IMR-90 (cell line): ENCODE results near the gene MCRIP2. TPM values are rescaled to one million over a fixed set of nuclear protein-coding genes. Genes with fewer than 3 reads are reported as not detected.

Experiments used
- ATAC-seq: fragments of 200-7000 bp; cut with Tn5 transposase; 2 replicates; pipeline ENCODE4 v1.9.1; 2020; ENCODE audit warnings: low read depth, mild to moderate bottlenecking, moderate library complexity
- BruUV-seq: library from RNA; stranded (reverse); fragments of 400-500 nt; replicated peaks from 2 replicates; lab custom pipeline; 2021; lab: Mats Ljungman, UMichigan
- CTCF ChIA-PET: fragments of 300-600 bp; formaldehyde crosslinking; extraction: SDS; loops from one replicate; lab custom pipeline; 2021; ENCODE audit warnings: antibody characterized with exemption; lab: Yijun Ruan, JAX
- POLR2A ChIA-PET: fragments of 300-600 bp; sonication (Branson Sonifier 250); formaldehyde crosslinking; loops from one replicate; lab custom pipeline; 2022; ENCODE audit warnings: antibody characterized with exemption; ENCODE audit not compliant: unreplicated experiment; lab: Charles Lee
- DNase-seq: peaks from one replicate; pipeline ENCODE4 v3.0.0; 2013
- H2AFZ ChIP-seq: replicated peaks from 2 replicates; pipeline ENCODE3; 2013; ENCODE audit warnings: low read length, mild to moderate bottlenecking; ENCODE audit not compliant: poor library complexity
- H2AK5ac ChIP-seq: 2 replicates; pipeline ENCODE4 v1.6.1; 2013; ENCODE audit warnings: low read depth, low read length, inconsistent platforms
- H2AK9ac ChIP-seq: replicated peaks from 2 replicates; pipeline ENCODE3; 2013; ENCODE audit warnings: mild to moderate bottlenecking, low read depth, low read length, moderate library complexity; ENCODE audit not compliant: poor library complexity
- H2BK120ac ChIP-seq: 2 replicates; pipeline ENCODE4 v1.6.1; 2013; ENCODE audit warnings: low read depth, low read length, inconsistent platforms
- H2BK15ac ChIP-seq: 3 replicates; pipeline ENCODE4 v1.6.1; 2013; ENCODE audit warnings: low read depth, low read length, inconsistent platforms
- H2BK20ac ChIP-seq: 2 replicates; pipeline ENCODE4 v1.6.1; 2013; ENCODE audit warnings: low read depth, mild to moderate bottlenecking, inconsistent platforms, low read length, moderate library complexity
- H2BK5ac ChIP-seq: 2 replicates; pipeline ENCODE4 v1.6.1; 2013; ENCODE audit warnings: mild to moderate bottlenecking, low read depth, low read length, inconsistent platforms; ENCODE audit not compliant: poor library complexity, severe bottlenecking
- H3K14ac ChIP-seq: replicated peaks from 2 replicates; pipeline ENCODE4 v1.6.1; 2013; ENCODE audit warnings: low read depth, low read length, inconsistent platforms
- H3K18ac ChIP-seq: 2 replicates; pipeline ENCODE4 v1.6.1; 2013; ENCODE audit warnings: low read depth, low read length, control low read depth
- H3K23ac ChIP-seq: 2 replicates; pipeline ENCODE4 v1.6.1; 2013; ENCODE audit warnings: low read depth, low read length, inconsistent platforms
- H3K27ac ChIP-seq: 2 replicates; pipeline ENCODE4 v1.5.1; 2013; ENCODE audit warnings: mild to moderate bottlenecking, control low read depth, low read length; ENCODE audit not compliant: insufficient read depth
- H3K27me3 ChIP-seq: 2 replicates; pipeline ENCODE4 v1.6.1; 2013; ENCODE audit warnings: low read length; ENCODE audit not compliant: control insufficient read depth, insufficient read depth
- H3K36me3 ChIP-seq: 2 replicates; pipeline ENCODE4 v1.6.1; 2013; ENCODE audit warnings: low read length, mixed read lengths; ENCODE audit not compliant: control insufficient read depth, insufficient read depth
- H3K4ac ChIP-seq: 2 replicates; pipeline ENCODE4 v1.6.1; 2013; ENCODE audit warnings: low read depth, low read length, inconsistent platforms
- H3K4me1 ChIP-seq: 2 replicates; pipeline ENCODE4 v1.6.1; 2013; ENCODE audit warnings: low read length, mixed read lengths; ENCODE audit not compliant: control insufficient read depth, insufficient read depth
- H3K4me2 ChIP-seq: 2 replicates; pipeline ENCODE4 v1.6.1; 2013; ENCODE audit warnings: low read depth, mild to moderate bottlenecking, control low read depth, low read length, moderate library complexity
- H3K4me3 ChIP-seq: 2 replicates; pipeline ENCODE4 v1.5.1; 2013; ENCODE audit warnings: low read depth, mild to moderate bottlenecking, control low read depth, low read length, moderate library complexity; ENCODE audit not compliant: insufficient read depth
- H3K56ac ChIP-seq: 2 replicates; pipeline ENCODE4 v1.6.1; 2013; ENCODE audit warnings: low read length, inconsistent platforms; ENCODE audit not compliant: insufficient read depth; ENCODE audit errors: extremely low read depth
- H3K79me1 ChIP-seq, 2 experiments: 2 replicates each; pipeline ENCODE4 v1.6.1; 2013; ENCODE audit warnings: low read length in 2 of 2, inconsistent platforms in 1 of 2, low read depth in 1 of 2
- H3K9ac ChIP-seq: 2 replicates; pipeline ENCODE4 v1.6.1; 2013; ENCODE audit warnings: low read depth, low read length, control low read depth
- H3K9me1 ChIP-seq: 2 replicates; pipeline ENCODE4 v1.6.1; 2013; ENCODE audit warnings: low read length, inconsistent platforms; ENCODE audit not compliant: insufficient read depth
- H3K9me3 ChIP-seq: 2 replicates; pipeline ENCODE4 v1.6.1; 2013; ENCODE audit warnings: low read length; ENCODE audit not compliant: control insufficient read depth, insufficient read depth
- H4K20me1 ChIP-seq: 2 replicates; pipeline ENCODE4 v1.6.1; 2013; ENCODE audit warnings: low read length, inconsistent platforms; ENCODE audit not compliant: insufficient read depth
- H4K5ac ChIP-seq: 2 replicates; pipeline ENCODE4 v1.6.1; 2013; ENCODE audit warnings: mild to moderate bottlenecking, low read depth, low read length, control low read depth
- H4K8ac ChIP-seq, 2 experiments: 2 replicates each; pipeline ENCODE4 v1.6.1; 2013; ENCODE audit warnings: low read depth in 2 of 2, low read length in 2 of 2, control low read depth in 1 of 2, inconsistent platforms in 1 of 2
- H4K91ac ChIP-seq: 2 replicates; pipeline ENCODE4 v1.6.1; 2013; ENCODE audit warnings: low read depth, low read length, inconsistent platforms; ENCODE audit not compliant: insufficient read depth
- BHLHE40 ChIP-seq: fragments of 150-350 bp; IDR thresholded peaks from 2 replicates; pipeline ENCODE4 v1.6.1; 2016; ENCODE audit warnings: mild to moderate bottlenecking, low read depth, low read length
- CEBPB ChIP-seq: IDR thresholded peaks from 2 replicates; pipeline ENCODE4 v1.6.1; 2012; ENCODE audit warnings: low read depth, low read length, improper control_type of control experiment
- CHD1 ChIP-seq: IDR thresholded peaks from 2 replicates; pipeline ENCODE4 v1.6.1; 2012; ENCODE audit warnings: low read depth, low read length, improper control_type of control experiment
- CTCF ChIP-seq: conservative IDR thresholded peaks from 2 replicates; pipeline ENCODE4 v1.5.1; 2012; ENCODE audit warnings: mild to moderate bottlenecking, low read depth, low read length, improper control_type of control experiment
- MAZ ChIP-seq: IDR thresholded peaks from 2 replicates; pipeline ENCODE4 v1.6.1; 2012; ENCODE audit warnings: low read depth, mild to moderate bottlenecking, low read length, improper control_type of control experiment, moderate library complexity, borderline replicate concordance
- MXI1 ChIP-seq: IDR thresholded peaks from 2 replicates; pipeline ENCODE4 v1.6.1; 2012; ENCODE audit warnings: low read depth, mild to moderate bottlenecking, low read length, moderate library complexity, borderline replicate concordance
- NFE2L2 ChIP-seq: fragments of 150-350 bp; IDR thresholded peaks from 2 replicates; pipeline ENCODE4 v1.6.1; 2016; ENCODE audit warnings: low read depth, mild to moderate bottlenecking, low read length
- POLR2A ChIP-seq: IDR thresholded peaks from 2 replicates; pipeline ENCODE4 v1.6.1; 2012; ENCODE audit warnings: mild to moderate bottlenecking, low read depth, low read length
- RAD21 ChIP-seq: IDR thresholded peaks from 2 replicates; pipeline ENCODE4 v1.6.1; 2012; ENCODE audit warnings: low read length, improper control_type of control experiment
- RCOR1 ChIP-seq: IDR thresholded peaks from 2 replicates; pipeline ENCODE4 v1.6.1; 2012; ENCODE audit warnings: mild to moderate bottlenecking, low read length, improper control_type of control experiment; ENCODE audit not compliant: insufficient replicate concordance
- RFX5 ChIP-seq: IDR thresholded peaks from 2 replicates; pipeline ENCODE4 v1.8.0; 2012; ENCODE audit warnings: low read depth, mild to moderate bottlenecking, low read length, moderate library complexity
- SMC3 ChIP-seq: fragments of 150-350 bp; IDR thresholded peaks from 2 replicates; pipeline ENCODE4 v1.6.1; 2016; ENCODE audit warnings: low read depth, mild to moderate bottlenecking, antibody characterized with exemption, low read length, moderate library complexity
- USF2 ChIP-seq: fragments of 150-350 bp; IDR thresholded peaks from 2 replicates; pipeline ENCODE4 v1.6.1; 2017; ENCODE audit warnings: mild to moderate bottlenecking, antibody characterized with exemption, low read length, low read depth
- WGBS, 2 experiments: methylation state at CpG; one replicate each; pipeline versions ENCODE4 v1.1.5 to v1.1.7; 2013; ENCODE audit warnings: missing lambda C conversion rate in 2 of 2; ENCODE audit not compliant: insufficient read length in 1 of 2; ENCODE audit errors: extremely low coverage in 2 of 2; 5-methylcytosine and 5-hydroxymethylcytosine counted together
- dilution Hi-C: fragments of 300-500 bp; cut with HindIII; formaldehyde crosslinking; loops from one replicate; pipeline ENCODE4 v1.14.3; 2018; ENCODE audit warnings: low sequenced_read_pairs; ENCODE audit not compliant: unreplicated experiment
- in situ Hi-C: fragments of 300-500 bp; cut with MboI; formaldehyde crosslinking; loops from 3 replicates; pipeline ENCODE4 v1.14.3; 2019; ENCODE audit warnings: low sequenced_read_pairs, inconsistent platforms, mixed read lengths
- intact Hi-C: fragments of 100-400 bp; cut with micrococcal nuclease; formaldehyde crosslinking; loops from 2 replicates; pipeline ENCODE4 v1.10.0; 2022
- polyA plus RNA-seq, 3 experiments: library from polyadenylated mRNA; depleted of rRNA; stranded (reverse); fragments of >200 nt; gene quantifications; 2 replicates each; pipeline ENCODE4 v1.2.3, GENCODE V29; 2012; ENCODE audit warnings: low replicate concordance in 1 of 3
- total RNA-seq: library from RNA; depleted of rRNA; stranded (reverse); fragments of >200 nt; gene quantifications from 2 replicates; pipeline ENCODE4 v1.2.3, GENCODE V29; 2012

MCRIP2 gene
- total and polyA plus RNA-seq, 2 of the 4 experiments (the other 2 are of a cell fraction): 6.3 to 19.6 TPM

- CTCF ChIA-PET: interaction anchor here (0.7 kb wide), 1 partner anchor 13 kb away, joined by 3 read pairs; no protein-coding TSS in a partner anchor
- no peaks in the 10 kb centered on the region for H3K79me1 ChIP-seq
- peak overlapping the region in 1 of 2 experiments; percentile 43; a peak in 1 of 4 replicates for H4K8ac ChIP-seq
- dilution Hi-C loops: no loop called here
- intact Hi-C loops: loop anchor here (2.0 kb wide), 1 partner anchor 82 kb away; no protein-coding TSS in a partner anchor
- no peak overlapping the region for H3K4me2 ChIP-seq
- H2BK5ac ChIP-seq: no peak overlapping the region
- no peaks in the 10 kb centered on the region for H3K27me3 ChIP-seq
- H2BK15ac ChIP-seq: no peak overlapping the region
- peak overlapping the region; percentile 27; the same call in 1 of the 2 replicates for H2AK5ac ChIP-seq
- 43% methylated on average over 18 of the region's 43 CpGs; no CpG with 5 or more reads in 1 of the 2 experiments for WGBS, 2 experiments
- no TSS peak for BruUV-seq
- H2AFZ ChIP-seq: peak overlapping the region; percentile 88
- peaks cover 5% of the 10 kb centered on the region for H3K4me1 ChIP-seq
- H4K5ac ChIP-seq: no peak overlapping the region
- H3K18ac ChIP-seq: no peak overlapping the region
- no peak overlapping the region for H3K14ac ChIP-seq
- H3K36me3 ChIP-seq: peaks cover 4% of the 10 kb centered on the region
- H3K4ac ChIP-seq: no peak overlapping the region
- ATAC-seq (peak; percentile 96), DNase-seq (peak; percentile 77)
- H3K9ac ChIP-seq: no peak overlapping the region
- no peak overlapping the region for H3K27ac ChIP-seq
- no peaks in the 10 kb centered on the region for H4K20me1 ChIP-seq
- H3K9me1 ChIP-seq: no peaks in the 10 kb centered on the region
- no peak overlapping the region for H3K23ac ChIP-seq
- H3K9me3 ChIP-seq: no peaks in the 10 kb centered on the region
- H2BK120ac ChIP-seq: no peak overlapping the region
- H2AK9ac ChIP-seq: peak overlapping the region; percentile 97
- POLR2A ChIA-PET: no interaction called here
- H4K91ac ChIP-seq: no peak overlapping the region
- no peak overlapping the region for H3K4me3 ChIP-seq
- in situ Hi-C loops: no loop called here
- TF ChIP-seq CHD1: no peak
- peak; percentile 37 for TF ChIP-seq CTCF
- TF ChIP-seq NFE2L2: no peak
- no peak for TF ChIP-seq RCOR1
- TF ChIP-seq BHLHE40: peak; percentile 87
- TF ChIP-seq MAZ: peak; percentile 61; the same call in 1 of the 2 replicates
- no peak for TF ChIP-seq POLR2A
- TF ChIP-seq CEBPB: no peak
- peak; percentile 27; the same call in 1 of the 2 replicates for TF ChIP-seq SMC3
- TF ChIP-seq MXI1: no peak
- TF ChIP-seq RFX5: no peak
- peak; percentile 23 for TF ChIP-seq RAD21
- TF ChIP-seq USF2: 0 out of 2 replicates have a peak, but pooled peaks have one; percentile 9
- H3K56ac ChIP-seq: no peak overlapping the region
- H2BK20ac ChIP-seq: no peak overlapping the region
Measured at GRCh38 chr16:660459-661183, 19.0 kb downstream of the MCRIP2 start.
